Activated CD4-positive, CD25-positive, alpha-beta regulatory T cell treated with anti-CD3 and anti-CD28 coated beads, Interleukin-2, amount 50 U/mL, for 24 hours (primary cell): ENCODE data around the gene SPRED3.
"Not testable (repeated sequence)": the region's sequence is repeated elsewhere in the genome, so short reads cannot be mapped to it uniquely, and the experiment has no call there.

Source experiments
- ATAC-seq, 2 donors: fragments of 150-1000 bp; cut with Tn5 transposase; one replicate each; pipeline ENCODE4 v1.10.0; 2021; ENCODE audit warnings: mild to moderate bottlenecking in 1 of 2, moderate library complexity in 1 of 2

The SPRED3 gene

GRCh38 chr19:38391911-38392464 lies 3.5 kb downstream of the SPRED3 start:
- ATAC-seq = no peak

- no peak for ATAC-seq
These were observed 4.3 kb downstream of the SPRED3 start for GRCh38 chr19:38392707-38393308.

DNA sequence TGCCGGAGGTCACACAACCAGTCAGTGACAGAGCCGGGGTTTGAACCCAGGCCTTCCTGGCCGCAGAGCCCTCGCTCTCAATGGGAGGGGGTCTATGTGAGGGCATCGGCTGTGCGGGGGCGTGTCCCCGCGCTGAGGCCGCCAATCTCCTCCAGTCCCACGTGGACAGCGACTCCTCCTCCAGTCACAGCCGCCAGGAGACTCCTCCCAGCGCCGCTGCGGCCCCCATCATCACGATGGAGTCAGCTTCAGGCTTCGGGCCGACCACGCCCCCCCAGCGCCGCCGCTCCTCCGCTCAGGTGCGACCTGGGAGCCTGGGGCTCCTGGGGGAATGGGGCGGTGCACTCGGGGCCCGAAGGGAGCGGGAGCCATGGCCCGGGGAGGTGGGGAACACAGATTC lies 6.0 kb downstream of the SPRED3 start:
- peak; percentile 69 to 73 for ATAC-seq

GRCh38 chr19:38395381-38396114 lies 7.1 kb downstream of the SPRED3 start:
- ATAC-seq = peak; percentile 80 to 82

- no peak for ATAC-seq
These were observed 10.6 kb downstream of the SPRED3 start for GRCh38 chr19:38399081-38399480.

GRCh38 chr19:38399537-38399936 lies 11.0 kb downstream of the SPRED3 start:
- ATAC-seq = no peak

DNA sequence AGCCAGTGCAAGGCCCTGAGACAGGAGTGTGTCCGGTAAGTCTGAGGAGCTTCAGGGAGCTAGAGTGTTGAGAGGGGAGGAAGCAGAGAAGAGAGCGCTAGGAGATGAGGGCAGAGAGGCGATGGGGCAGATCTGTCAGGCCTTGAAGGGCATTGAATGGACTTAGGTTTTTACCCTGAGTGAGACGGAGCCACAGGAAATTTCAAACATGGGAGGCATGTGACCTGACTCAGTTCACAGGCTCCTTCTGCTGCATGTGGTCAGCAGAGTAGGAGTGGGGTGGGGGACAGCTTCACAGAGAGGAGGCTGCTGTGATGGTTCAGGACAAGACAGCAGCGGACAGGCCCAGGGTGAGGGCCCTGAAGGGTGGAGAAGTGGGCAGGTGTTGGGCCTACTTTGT lies 11.9 kb downstream of the SPRED3 start:
- no peak for ATAC-seq

DNA sequence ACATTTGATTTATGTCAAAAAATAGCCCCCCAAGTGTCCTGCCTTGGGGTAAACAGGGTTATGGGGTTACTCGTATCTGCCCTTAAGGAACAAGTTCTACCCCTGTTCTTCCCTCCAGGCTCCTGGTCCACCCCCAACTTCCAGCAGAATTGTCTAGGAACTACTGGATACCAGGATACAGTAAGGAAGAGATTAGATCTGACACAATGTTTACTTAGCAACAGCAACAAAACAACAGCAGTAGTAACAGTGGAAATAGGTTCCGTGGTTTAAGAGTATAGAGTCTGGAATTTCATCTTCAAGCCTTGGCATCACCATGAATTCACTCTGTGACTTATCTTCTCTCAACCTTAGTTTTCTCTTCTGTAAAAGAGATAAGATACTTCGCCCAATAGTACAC lies 12.7 kb downstream of the SPRED3 start:
- no peak for ATAC-seq

DNA sequence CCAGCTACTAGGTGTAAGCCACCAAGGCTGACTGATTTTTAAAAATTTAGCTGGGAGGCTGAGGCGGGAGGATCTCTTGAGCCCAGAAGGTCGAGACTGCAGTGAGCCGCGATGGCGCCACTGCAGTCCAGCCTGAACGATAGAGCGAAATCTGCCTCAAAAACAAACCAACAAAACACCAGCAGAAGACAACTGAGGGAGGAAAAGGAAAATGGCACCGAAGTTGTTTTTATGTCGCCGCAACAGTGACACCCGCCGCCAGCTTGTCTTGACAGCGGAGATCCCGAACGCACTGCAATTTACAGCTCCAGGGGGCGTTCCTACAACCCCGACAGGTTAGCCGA lies 14.1 kb downstream of the SPRED3 start:
- ATAC-seq = no peak

DNA sequence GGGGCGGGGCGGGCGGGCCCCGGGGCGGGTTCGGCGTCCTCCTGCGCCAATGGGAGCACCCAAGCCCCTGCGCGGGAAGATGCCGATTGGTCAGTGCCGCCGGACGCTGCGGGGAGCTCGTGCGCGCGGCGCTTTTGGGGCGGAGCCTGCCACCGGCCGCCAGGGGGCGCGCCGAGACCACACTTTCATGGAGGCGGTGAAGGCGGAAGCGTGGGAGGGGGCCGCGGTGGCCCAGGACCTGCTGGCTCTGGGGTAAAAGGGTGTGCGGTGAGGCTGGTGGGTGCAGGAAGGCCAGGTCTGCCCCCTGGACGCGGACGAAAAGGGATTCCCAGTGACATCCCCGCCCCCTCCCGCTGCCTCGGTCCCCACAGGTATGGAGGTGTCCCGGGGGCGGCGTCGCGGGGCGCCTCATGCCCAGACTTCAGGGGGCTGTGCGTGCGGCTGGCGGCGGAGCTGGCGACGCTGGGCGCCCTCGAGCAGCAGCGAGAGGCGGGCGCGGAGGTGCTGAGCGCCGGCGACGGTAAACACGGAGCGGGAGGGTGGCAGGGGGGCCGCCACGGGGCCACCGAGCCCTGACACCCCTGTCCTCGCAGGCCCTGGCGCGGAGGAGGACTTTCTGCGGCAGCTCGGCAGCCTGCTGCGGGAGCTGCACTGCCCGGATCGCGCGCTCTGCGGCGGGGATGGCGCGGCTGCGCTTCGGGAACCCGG lies 14.6 kb downstream of the SPRED3 start, which contains the start of gene FAM98C:
Gene FAM98C, plus strand, starts transcription at position 127 of the 708 bp plus-strand sequence. Its CDS starts 61 bp downstream, at position 188.
- peak; percentile 98 for ATAC-seq

DNA sequence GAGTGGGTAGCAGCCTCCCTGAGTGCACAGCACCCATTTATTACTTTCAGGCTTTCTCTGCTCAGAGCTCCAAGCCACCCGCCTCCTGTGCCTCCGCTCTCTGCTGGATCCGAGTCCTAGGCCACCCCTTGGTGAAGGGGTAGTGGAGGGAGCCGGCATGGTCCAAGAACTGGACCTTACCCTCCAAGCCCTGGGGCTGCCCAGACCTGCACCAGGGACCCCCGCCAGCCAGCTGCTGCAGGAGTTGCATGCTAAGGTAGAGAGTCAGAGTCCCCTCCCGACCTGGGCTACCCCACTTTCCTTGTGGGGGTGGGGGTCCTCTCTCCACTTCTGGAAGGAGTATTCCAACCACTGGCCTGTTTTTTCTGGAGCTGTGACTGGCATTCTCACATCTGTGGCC lies 16.4 kb downstream of the SPRED3 start:
- no peak for ATAC-seq

- no peak for ATAC-seq
These were observed 16.8 kb downstream of the SPRED3 start for GRCh38 chr19:38405276-38405675.

- ATAC-seq = no peak
These were observed 21.2 kb downstream of the SPRED3 start for GRCh38 chr19:38409631-38410133.

DNA sequence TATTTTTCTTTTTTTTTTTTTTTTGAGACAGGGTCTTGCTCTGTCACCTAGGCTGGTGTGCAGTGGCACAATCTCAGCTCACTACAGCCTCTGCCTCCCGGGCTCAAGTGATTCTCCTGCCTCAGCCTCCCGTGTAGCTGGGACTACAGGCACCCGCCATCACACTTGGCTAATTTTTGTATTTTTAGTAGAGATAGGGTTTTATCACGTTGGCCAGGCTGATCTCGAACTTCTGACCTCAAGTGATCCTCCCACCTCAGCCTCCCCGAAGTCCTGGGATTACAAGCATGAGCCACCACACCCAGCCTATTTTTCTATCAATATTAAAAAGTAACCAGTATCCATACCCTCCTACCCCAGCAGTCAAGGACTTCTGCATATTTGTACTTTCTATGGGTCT lies 21.9 kb downstream of the SPRED3 start:
- not testable (repeated sequence) for ATAC-seq

GRCh38 chr19:38411041-38411712 lies 22.7 kb downstream of the SPRED3 start:
- ATAC-seq = no peak

DNA sequence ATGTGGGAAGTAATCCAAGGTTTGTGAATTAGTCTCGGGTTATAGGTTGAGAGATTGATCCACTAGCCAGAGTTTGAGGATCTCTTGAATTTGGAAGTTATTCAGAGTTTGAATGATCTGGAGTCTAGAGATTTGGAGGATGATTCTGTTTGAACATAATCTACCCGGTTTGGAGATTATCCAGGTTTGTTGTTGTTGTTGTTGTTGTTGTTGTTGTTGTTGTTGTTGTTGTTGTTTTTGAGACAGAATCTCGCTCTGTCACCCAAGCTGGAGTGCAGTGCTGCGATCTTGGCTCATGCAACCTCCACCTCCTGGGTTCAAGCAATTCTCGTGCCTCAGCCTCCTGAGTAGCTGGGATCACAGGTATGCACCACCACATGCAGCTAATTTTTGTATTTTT lies 23.4 kb downstream of the SPRED3 start:
- ATAC-seq = not testable (repeated sequence)

GRCh38 chr19:38412491-38412890 lies 24.0 kb downstream of the SPRED3 start:
- ATAC-seq = no peak

DNA sequence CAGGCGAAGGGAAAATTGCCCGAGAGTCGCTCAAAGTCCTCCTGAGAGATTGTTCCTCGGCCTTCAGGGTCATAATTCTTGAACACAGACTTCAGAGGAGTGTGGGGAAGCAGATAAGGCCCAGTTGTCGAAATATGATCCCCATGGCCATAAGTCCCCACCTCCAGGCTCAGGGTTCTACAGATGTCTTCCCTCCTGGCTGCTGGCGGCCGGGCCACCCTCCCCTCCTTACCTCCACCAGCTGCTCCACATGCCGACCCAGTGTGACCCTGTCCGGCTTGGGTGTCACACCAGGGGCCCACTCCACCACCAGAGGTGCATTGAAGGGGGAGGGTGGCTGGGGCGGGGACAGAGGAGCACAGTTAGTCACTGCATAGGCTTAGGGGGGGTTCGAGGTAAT lies 24.5 kb downstream of the SPRED3 start:
- no peak for ATAC-seq

DNA sequence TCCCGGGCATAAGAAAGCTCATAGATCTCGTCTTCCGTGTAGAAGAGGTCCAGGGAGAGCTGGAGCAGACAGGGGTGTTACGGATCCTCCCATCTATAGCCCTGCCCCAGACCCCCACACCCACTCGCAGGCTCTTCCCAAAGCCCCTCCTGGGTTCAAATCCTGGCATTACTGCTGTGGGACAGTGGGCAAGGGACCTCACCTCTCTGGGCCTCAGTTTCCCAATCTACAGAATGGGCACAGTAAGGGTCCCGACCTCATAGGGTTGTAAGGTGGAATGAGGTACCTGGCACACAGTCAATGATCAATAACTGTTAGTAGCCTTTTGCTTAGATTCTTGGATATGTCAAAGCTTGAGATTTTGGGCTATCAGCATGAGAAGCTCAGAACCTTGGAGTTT lies 24.9 kb downstream of the SPRED3 start:
- no peak for ATAC-seq

DNA sequence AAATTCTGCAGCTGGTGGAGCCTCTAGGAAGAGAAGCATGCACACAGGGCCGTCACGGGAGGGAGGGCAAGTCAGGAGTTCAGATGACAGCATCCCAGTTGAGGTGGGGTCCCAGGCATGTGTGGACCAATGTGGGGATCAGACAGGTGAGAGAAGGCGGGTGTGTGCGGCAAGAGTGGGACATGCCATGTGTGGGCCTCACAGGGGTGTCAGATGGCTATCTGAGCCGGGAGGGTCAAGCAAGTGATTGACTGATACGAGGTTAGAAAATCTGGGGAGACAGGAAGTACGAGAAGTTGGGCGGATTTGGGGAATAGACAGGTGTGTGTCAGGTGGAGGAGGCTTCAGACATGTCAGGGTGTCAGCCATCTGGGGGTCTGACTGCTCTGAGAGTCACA lies 28.6 kb downstream of the SPRED3 start:
- ATAC-seq = no peak

- peak; percentile 78 to 82 for ATAC-seq
These were observed 29.3 kb downstream of the SPRED3 start for GRCh38 chr19:38417544-38418506.

DNA sequence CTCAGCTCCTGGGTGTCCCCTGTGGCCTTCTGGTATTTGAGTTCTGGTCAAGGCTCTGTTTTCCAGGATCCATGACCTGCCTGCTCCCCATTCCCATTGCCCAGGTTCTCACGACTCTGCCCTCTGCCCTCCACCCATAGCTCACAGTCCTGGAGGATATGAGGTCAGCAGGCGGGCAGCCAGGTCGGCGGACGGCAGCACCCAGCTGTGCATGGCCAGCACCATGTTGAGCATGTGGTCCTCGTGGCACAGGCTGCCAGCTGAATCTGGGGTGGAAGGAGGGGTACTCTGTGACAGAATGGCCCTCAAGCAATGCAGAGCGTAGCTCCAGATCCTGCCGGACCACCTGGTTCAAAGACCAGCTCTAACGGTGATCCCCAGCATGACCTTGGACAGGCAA lies 32.4 kb downstream of the SPRED3 start:
- ATAC-seq = no peak
